ENCODE data around the gene RAPSN. TPM values are rescaled to one million over a fixed set of nuclear protein-coding genes. Genes with fewer than 3 reads are reported as not detected.

The RAPSN gene
- total RNA-seq, 2 experiments from 2014 or later: 0.30 to 0.65 TPM

DNA sequence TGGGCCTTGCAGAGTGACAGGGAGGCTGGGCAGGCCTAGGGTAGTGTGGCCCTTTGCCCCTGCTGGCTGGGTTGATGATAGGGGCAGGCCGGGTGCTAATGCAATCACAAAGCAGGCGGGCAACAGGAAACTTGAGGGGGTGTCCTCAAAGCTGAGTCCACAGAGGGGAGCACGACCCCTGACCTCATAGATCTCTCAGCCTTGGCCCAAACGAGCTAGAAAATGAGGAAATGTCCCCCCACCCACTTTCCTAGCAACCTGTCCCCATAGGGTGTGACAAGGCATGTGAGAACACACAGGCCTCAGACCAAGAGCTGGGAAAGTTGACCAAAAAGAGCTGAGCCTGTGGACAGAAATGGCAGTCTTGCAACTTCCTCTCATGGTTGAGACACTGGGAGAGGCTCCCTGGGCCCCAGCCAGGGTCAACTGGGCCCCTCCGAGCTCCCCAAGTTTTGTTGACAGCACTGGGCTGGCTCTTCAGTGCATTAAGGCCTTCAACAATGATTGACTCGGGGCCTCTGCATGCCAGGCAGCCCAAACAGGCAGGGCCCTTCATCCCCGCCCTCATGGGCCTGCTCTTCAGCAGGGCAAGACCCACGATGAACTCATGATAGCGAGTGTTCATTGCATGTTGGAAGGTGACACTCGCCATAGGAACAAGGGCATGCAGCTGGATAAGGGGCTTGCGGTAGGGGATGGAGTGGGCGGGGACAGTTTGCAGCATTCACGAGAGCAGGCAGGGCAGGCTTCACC lies 60.8 kb downstream of the RAPSN start:
- no peaks in the 10 kb centered on the region for H3K36me3 Mint-ChIP-seq (ENCODE audit: low read depth)
- H3K27ac Mint-ChIP-seq: no peak overlapping the region
- ChIA-PET POLR2A (interaction anchor here (1.0 kb wide), 1 partner anchor 12 kb away, joined by 3 read pairs; no protein-coding TSS in a partner anchor), CTCF (interaction anchor here (1.4 to 2.9 kb wide), 2 partner anchors 14 kb away, joined by 10 to 16 read pairs; no protein-coding TSS in a partner anchor)
- no peaks in the 10 kb centered on the region for H3K27me3 Mint-ChIP-seq
- no peak for DNase-seq
- no peak overlapping the region for H3K4me3 Mint-ChIP-seq
- peaks cover 20% of the 10 kb centered on the region for H3K4me1 Mint-ChIP-seq
- no peaks in the 10 kb centered on the region for H3K9me3 Mint-ChIP-seq

Other genes with a start within 250 kb of the RAPSN start
- gene DDB2, start 234.2 kb downstream of the RAPSN start, total RNA-seq: 100 to 1,000 TPM; 159 to 163 TPM
- 10 to 100 TPM; 26.6 to 27.1 TPM for gene ACP2, start 200.3 kb downstream of the RAPSN start, total RNA-seq
- gene NR1H3, start 191.1 kb downstream of the RAPSN start, total RNA-seq: 10 to 100 TPM; 10.5 to 13.9 TPM
- 100 to 1,000 TPM in 1 of 2 experiments, 10 to 100 TPM in 1; 99.4 to 107 TPM for gene MADD, start 179.0 kb downstream of the RAPSN start, total RNA-seq
- gene MYBPC3, start 96.4 kb downstream of the RAPSN start, total RNA-seq: not detected
- gene SPI1, start 70.6 kb downstream of the RAPSN start, total RNA-seq: not detected
- 10 to 100 TPM; 23.6 to 24.2 TPM for gene SLC39A13, start 40.5 kb downstream of the RAPSN start, total RNA-seq
- 100 to 1,000 TPM; 111 to 112 TPM for gene PSMC3, start 22.7 kb downstream of the RAPSN start, total RNA-seq
- gene CELF1, start 104.0 kb upstream of the RAPSN start, total RNA-seq: 100 to 1,000 TPM; 104 to 105 TPM
- gene PTPMT1, start 116.5 kb upstream of the RAPSN start, total RNA-seq: 10 to 100 TPM; 42.3 to 45.2 TPM
- 10 to 100 TPM; 18.1 to 18.2 TPM for gene KBTBD4, start 129.8 kb upstream of the RAPSN start, total RNA-seq
- gene NDUFS3, start 129.9 kb upstream of the RAPSN start, total RNA-seq: 10 to 100 TPM; 95.6 to 99.9 TPM
- under 1 TPM in 1 of 2 experiments, not detected in 1; 0.15 TPM for gene FAM180B, start 137.5 kb upstream of the RAPSN start, total RNA-seq
- under 1 TPM; 0.25 to 0.68 TPM for gene C1QTNF4, start 145.3 kb upstream of the RAPSN start, total RNA-seq
- 10 to 100 TPM; 87.8 to 91.7 TPM for gene MTCH2, start 193.4 kb upstream of the RAPSN start, total RNA-seq